Stimulated activated CD4-positive, alpha-beta T cell treated with anti-CD3 and anti-CD28 coated beads, TNF-alpha, amount 100 ng/mL, for 24 hours (primary cell): ENCODE measurements around the gene ULK1.

ENCODE experiments used
- DNase-seq, 3 experiments: peaks; one replicate each; pipeline ENCODE4 v3.0.0-alpha.2; 2020; ENCODE audit warnings: low read depth in 3 of 3

ULK1 gene

DNA sequence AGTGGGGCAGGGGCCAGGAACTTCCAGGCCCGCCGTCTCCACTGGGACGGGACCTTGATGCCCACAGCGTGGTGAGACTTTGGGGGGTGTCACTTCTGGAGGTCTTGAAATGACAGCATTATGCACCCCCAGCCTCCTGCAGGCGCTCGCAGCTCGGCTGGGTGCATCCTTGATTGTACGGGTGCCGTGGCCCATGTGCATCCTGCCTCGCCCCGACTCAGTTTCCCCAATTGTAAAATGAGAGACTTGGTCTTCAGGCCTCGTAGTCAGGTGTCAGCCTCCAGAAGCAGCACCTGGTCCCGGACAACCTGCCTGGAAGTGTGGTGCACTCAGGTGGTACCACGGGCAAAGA is 25.7 kb downstream of the ULK1 start:
- no peak for DNase-seq

DNA sequence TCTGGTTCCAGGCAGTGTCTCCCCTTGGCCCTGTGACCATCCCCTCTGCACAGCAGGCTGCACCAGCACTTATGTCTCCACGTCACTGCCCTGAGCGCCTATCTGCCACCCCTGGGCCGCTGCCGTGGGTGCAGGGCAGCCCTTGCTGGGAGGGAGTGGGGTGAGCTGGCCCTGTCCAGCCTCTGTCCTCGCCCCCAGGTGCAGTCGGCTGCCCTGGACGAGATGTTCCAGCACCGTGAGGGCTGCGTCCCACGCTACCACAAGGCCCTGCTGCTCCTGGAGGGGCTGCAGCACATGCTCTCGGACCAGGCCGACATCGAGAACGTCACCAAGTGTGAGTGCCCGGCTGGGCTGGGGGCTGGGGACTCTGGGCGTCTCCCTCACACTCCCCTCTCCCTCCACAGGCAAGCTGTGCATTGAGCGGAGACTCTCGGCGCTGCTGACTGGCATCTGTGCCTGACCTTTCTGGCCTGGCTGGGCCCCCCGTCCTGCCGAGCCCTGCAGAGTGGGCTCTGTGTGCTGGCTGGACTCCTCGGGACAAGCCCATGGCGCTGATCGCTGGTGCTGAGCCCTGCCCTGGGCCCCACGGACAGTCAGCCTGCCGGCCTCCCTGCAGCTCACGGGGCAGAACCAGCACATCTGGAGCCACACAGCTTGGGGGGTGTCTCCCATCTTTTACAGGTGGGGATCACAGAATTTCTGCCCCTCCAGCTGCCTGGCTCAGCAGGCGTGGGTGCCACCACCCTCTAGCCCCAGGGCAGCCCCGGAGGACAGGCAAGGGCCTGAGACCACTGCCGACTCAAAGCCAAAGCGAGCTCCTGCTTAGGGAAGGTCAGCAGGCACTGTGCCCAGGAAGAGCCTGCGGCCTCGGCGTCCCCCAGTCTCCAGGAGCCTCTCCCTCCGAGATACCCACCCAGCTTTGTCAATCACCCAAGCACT is 26.7 kb downstream of the ULK1 start:
- DNase-seq = no peak

DNA sequence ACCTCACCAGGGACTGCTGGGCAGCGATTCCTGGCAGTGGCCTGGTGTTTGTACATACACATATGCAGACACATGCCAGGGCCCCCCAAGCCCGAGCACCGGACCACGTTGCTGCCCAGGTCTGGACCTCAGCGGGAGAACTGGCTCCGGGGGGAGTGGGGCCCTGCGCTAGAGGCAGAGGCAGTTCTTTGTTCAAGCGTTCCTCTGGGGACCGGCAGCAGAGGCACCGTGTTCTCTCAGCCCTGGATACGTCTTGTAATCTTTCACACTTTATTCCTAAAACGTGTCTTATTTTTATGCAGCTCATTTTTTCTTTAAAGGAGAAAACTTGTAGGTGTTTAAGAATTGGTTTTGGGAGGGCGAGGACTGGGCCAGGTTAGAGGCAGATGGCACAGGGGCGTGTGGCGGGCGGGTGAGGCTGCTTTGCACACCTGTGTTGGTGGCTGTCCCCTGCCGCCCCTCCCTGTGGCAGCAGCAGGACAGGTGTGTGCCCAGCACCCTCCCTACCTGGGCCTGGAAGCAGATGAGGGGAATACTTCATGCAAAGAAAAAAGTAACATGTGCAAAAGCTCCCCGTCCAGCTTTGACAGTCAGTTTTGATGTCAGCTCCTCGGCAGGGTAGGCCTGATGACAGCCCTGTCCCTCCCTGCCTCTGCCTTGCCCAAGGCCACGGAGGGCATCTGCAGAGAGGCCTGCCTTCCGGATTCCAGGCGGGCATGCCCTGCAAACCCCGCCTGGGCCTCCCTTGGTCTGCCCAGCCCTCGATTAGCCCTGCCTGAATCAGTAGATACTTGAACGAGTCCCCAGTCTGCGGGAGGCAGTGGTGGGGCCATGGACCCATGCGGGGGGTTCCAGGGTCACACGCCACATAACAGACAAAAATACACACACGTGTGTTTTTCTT is 27.7 kb downstream of the ULK1 start:
- no peak for DNase-seq

DNA sequence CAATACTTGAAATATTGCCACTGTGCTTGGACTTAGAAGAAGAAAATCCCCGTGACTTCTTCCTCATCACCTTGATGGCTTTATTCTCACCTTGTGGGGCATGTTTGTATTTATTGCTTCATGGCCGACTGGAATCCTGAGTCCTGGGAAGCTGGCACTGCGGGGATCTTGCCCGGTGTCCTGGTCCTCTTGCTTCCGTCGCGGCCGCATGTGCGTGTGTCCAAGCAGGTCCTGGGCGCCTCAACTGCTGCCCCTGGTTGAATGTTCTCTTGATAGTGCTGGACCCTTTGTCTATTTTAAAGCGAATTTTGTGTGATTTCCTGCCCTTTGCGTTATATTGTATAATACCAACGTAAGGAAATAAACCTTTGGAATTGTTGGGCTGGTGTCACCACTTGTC is 28.4 kb downstream of the ULK1 start:
- DNase-seq = no peak

DNA sequence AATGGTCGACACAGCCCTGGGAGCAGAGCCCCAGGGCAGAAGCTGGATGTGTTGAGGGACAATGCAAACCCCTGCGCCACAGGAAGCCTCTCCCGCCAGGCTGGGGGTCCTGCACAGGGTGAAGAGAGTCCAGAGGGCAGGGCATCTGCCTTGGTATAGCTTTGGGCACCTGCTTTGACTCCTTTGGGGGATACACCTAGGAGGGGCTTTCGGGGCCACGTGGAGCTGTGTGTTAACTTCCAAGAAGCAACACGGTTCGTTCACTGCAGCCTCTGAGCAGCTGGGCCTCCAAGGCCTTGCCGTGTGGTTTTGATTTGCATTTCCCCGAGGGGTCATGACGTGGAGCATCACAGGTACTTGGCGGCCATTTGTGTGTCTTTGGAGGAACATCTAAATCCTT is 28.8 kb downstream of the ULK1 start:
- no peak for DNase-seq

- no peak for DNase-seq
These were observed 33.0 kb downstream of the ULK1 start for GRCh38 chr12:131927110-131928079.

GRCh38 chr12:131928080-131928710 is 33.8 kb downstream of the ULK1 start:
- DNase-seq = peak in 1 of 3 experiments; percentile 37

DNA sequence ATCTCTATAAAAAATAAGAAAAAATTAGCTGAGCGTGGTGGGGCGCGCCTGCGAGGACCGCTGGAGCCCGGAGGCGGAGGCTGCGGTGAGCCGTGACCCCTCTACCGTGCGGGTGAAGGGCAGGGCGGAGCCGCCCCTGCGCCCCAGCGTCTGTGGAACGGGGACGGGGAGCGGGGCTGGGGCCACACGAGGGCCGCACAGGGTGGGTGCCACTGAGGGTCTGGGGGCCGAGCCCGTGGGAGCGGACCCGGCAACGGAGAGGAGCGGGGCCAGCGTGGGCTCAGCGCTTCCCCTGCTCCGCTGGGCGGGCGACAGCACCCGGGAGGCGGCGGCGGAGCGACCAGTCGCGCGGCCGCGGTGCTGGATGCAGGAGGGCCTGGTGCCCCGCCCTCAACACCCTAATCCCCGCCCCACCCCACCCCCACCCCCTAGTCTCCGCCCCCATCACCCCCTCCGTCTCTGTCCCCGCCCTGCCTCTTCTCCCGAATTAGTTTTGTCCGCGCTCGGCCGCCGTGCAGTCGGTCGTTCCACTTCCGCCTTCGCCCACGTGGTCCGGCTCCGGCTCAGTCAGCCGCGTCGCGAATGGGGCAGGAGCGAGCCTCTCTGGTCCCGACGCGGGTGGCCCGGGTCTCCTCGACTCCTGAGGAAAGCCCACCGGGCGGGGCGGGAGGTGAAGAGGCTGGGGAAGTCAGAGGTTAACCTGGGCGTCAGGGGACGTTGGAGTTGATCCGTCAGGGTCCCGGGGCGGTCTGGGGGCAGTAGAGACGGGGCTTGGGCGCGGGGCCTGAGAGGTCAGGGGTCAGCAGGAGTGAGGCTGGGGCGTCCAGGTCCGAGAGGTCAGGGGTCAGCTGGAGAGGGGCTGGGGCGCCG is 34.5 kb downstream of the ULK1 start, which contains the start of gene PUS1:
TSS of gene PUS1 (plus strand) at position 566 of the 870 bp plus-strand sequence. CDS start 447 bp downstream, outside the sequence.
- peak; percentile 86 to 91 (median 90) for DNase-seq

DNA sequence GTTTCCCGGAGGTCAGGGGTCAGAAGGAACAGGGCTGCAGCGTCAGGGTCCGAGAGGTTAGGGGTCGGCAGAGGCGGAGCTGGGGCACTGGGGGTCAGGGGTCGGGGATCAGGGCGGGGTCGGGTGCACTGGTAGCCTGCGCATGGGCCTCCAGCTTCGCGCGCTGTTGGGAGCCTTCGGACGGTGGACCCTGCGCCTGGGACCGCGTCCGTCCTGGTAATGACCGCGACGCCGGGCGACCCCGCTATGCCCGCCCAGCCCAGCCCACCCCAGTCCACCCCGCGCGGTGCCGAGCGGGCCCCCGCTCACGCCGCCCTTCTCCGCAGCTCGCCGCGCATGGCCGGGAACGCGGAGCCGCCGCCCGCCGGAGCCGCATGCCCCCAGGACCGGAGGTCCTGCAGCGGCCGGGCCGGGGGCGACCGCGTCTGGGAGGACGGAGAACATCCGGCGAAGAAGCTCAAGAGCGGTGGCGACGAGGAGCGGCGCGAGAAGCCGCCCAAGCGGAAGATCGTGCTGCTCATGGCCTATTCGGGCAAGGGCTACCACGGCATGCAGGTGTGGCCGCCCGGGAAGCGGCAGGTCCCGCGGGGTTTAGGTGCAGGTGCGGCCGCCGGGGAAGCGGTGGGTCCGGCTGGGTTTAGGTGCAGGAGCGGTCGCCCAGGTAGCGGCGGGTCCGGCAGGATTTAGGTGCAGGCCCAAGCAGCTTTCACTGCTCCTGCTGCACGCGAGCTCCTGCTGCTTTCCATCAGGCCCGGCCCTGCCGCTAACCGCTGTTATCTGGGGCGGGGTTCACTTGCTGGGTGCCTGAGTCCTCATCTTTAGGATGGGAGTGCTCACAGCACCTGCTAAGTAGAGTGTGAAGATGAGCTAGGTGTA is 35.4 kb downstream of the ULK1 start:
- peak in 1 of 3 experiments; percentile 20 for DNase-seq

DNA sequence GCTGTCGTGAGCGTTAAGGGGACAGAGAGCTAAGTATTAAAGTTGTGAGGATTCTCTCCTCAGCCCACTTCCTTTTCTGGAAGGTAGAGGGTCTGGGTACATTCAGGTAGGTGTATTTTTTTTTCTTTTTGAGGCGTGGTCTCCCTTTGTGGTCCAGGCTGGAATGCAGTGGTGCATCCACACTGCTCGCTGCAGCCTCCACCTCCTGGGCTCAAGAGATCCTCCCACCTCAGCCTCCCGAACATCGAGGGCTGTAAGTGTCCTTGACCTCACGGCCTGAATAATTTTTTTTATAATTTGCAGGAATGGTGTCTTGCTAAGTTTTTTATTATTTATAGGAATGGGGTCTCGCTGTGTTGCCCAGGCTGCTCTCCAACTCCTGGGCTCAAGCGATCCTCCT is 36.1 kb downstream of the ULK1 start:
- DNase-seq = no peak

GRCh38 chr12:131933387-131933786 is 39.0 kb downstream of the ULK1 start:
- no peak for DNase-seq

GRCh38 chr12:131934535-131934934 is 40.1 kb downstream of the ULK1 start:
- no peak for DNase-seq

GRCh38 chr12:131938082-131938481 is 43.7 kb downstream of the ULK1 start:
- DNase-seq = no peak

- DNase-seq = no peak
These were observed 44.6 kb downstream of the ULK1 start for GRCh38 chr12:131939007-131939406.

DNA sequence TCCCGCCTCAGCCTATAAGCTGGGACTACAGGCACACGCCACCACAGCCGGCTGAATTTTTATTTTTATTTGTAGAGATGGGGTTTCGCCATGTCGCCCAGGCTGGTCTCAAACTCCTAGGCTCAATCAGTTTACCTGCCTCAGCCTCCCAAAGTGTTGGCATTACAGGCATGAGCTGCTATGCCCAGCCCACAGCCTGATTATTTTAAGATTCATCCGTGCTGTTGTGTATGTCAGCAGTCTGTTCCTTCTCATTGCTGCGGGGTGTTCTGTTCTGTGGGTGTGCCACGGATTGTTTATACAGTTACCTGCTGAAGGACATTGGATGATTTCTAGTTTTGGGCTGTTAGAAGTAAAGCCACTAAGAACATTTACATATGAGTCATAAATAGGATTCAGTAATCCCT is 45.7 kb downstream of the ULK1 start:
- no peak for DNase-seq

DNA sequence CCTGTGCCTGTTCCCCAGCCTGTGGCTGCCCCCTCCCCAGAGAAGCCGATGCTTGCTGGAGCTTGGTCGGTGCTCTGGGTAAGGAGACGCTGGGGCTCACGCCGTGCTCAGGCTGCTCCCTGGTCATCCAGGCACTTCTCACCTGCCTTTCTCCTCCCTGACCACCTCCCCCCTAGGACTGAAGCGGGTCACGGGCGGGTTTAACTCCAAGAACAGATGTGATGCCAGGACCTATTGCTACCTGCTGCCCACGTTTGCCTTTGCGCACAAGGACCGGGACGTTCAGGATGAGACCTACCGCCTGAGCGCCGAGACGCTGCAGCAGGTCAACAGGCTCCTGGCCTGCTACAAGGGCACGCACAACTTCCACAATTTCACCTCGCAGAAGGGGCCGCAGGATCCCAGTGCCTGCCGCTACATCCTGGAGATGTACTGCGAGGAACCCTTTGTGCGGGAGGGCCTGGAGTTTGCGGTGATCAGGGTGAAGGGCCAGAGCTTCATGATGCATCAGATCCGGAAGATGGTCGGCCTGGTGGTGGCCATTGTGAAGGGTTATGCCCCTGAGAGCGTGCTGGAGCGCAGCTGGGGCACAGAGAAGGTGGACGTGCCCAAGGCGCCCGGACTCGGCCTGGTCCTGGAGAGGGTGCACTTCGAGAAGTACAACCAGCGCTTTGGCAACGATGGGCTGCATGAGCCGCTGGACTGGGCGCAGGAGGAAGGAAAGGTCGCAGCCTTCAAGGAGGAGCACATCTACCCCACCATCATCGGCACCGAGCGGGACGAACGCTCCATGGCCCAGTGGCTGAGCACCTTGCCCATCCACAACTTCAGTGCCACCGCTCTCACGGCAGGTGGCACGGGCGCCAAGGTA is 46.9 kb downstream of the ULK1 start:
- no peak for DNase-seq

DNA sequence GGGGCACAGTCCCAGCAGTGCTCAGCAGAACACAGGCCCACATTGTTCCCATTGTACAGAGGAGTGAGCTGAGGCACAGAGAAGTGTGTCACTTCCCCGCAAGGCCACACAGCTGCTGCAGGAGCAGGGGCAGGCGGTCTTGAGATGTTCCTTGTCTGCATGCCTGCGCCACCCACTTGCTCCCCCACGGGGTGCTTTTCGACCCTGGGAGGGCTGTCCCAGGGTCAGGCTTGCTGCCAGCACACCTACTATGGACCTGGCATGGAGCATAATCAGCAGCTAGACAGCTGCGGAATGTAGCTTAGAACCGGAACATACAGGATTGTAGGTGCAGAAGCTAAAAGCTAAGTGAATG is 47.5 kb downstream of the ULK1 start:
- DNase-seq = no peak

DNA sequence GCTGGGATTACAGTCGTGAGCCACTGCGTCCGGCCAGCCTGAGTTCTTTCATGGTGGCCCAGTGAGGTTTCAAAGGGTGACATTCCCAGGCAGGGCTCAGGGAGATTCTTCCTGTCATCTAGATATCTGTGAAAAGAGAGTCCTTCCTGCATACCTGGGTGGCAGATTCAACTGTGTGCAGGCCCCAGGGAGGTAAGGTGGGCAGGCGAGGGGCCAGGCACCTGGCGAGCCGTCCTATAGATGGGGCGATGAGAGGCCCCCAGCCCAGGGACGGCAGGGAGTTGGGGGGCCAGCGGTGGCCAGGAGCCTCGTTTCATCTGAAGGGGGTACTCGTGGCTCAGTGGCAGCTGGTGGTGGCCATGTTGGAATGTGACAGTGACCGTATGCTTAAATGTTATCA is 48.2 kb downstream of the ULK1 start:
- DNase-seq = no peak
